GM19463 (cell line): ENCODE measurements around the gene TIMD4.
"Not testable (repeated sequence)": the region's sequence is repeated elsewhere in the genome, so short reads cannot be mapped to it uniquely, and the experiment has no call there.

Experiments used
- ATAC-seq: cut with Tn5 transposase; IDR thresholded peaks from one replicate; pipeline ENCODE4 v1.9.1; 2021; ENCODE audit warnings: mild to moderate bottlenecking, moderate library complexity; ENCODE audit not compliant: unreplicated experiment

TIMD4 gene

GRCh38 chr5:156963125-156963524 is at the start of gene TIMD4:
TSS of gene TIMD4 (minus strand) at chr5:156963226. CDS start at chr5:156963198, 28 bp downstream.
- no peak for ATAC-seq

- ATAC-seq = no peak
Measured at GRCh38 chr5:157006262-157006661, 43.2 kb upstream of the TIMD4 start.

GRCh38 chr5:157004893-157005551 is 42.0 kb upstream of the TIMD4 start:
- no peak for ATAC-seq

- ATAC-seq = no peak
Measured at GRCh38 chr5:156991714-156992113, 28.7 kb upstream of the TIMD4 start.

- ATAC-seq = no peak
Measured at GRCh38 chr5:156984064-156984463, 21.0 kb upstream of the TIMD4 start.

- ATAC-seq = no peak
Measured at GRCh38 chr5:156981481-156981880, 18.5 kb upstream of the TIMD4 start.

GRCh38 chr5:156974328-156974727 is 11.3 kb upstream of the TIMD4 start:
- ATAC-seq = no peak

GRCh38 chr5:156971848-156972525 is 9.0 kb upstream of the TIMD4 start:
- ATAC-seq = no peak

- ATAC-seq = no peak
Measured at GRCh38 chr5:156971415-156971814, 8.4 kb upstream of the TIMD4 start.

- ATAC-seq = not testable (repeated sequence)
Measured at GRCh38 chr5:156967386-156967785, 4.4 kb upstream of the TIMD4 start.

GRCh38 chr5:156956321-156956720 is 6.7 kb downstream of the TIMD4 start:
- ATAC-seq = no peak

- no peak for ATAC-seq
Measured at GRCh38 chr5:156951359-156951758, 11.7 kb downstream of the TIMD4 start.

GRCh38 chr5:156950716-156951115 is 12.3 kb downstream of the TIMD4 start:
- ATAC-seq = no peak

- no peak for ATAC-seq
Measured at GRCh38 chr5:156949424-156949823, 13.6 kb downstream of the TIMD4 start.

- ATAC-seq = no peak
Measured at GRCh38 chr5:156947925-156948324, 15.1 kb downstream of the TIMD4 start.

GRCh38 chr5:156942064-156942463 is 21.0 kb downstream of the TIMD4 start:
- ATAC-seq = peak; percentile 97

- not testable (repeated sequence) for ATAC-seq
Measured at GRCh38 chr5:156940462-156940861, 22.6 kb downstream of the TIMD4 start.

GRCh38 chr5:156936972-156937371 is 26.1 kb downstream of the TIMD4 start:
- peak; percentile 34 for ATAC-seq

- ATAC-seq = peak; percentile 35
Measured at GRCh38 chr5:156934450-156935211, 28.4 kb downstream of the TIMD4 start.

- ATAC-seq = no peak
Measured at GRCh38 chr5:156929366-156929948, 33.6 kb downstream of the TIMD4 start.

GRCh38 chr5:156927545-156927944 is 35.5 kb downstream of the TIMD4 start:
- ATAC-seq = no peak
